ENCODE measurements around the gene TPM2.

TPM2 gene

GRCh38 chr9:35717132-35717870 is 27.6 kb upstream of the TPM2 start:
- no peak for DNase-seq

GRCh38 chr9:35716230-35716629 is 26.5 kb upstream of the TPM2 start:
- DNase-seq: no peak

DNA sequence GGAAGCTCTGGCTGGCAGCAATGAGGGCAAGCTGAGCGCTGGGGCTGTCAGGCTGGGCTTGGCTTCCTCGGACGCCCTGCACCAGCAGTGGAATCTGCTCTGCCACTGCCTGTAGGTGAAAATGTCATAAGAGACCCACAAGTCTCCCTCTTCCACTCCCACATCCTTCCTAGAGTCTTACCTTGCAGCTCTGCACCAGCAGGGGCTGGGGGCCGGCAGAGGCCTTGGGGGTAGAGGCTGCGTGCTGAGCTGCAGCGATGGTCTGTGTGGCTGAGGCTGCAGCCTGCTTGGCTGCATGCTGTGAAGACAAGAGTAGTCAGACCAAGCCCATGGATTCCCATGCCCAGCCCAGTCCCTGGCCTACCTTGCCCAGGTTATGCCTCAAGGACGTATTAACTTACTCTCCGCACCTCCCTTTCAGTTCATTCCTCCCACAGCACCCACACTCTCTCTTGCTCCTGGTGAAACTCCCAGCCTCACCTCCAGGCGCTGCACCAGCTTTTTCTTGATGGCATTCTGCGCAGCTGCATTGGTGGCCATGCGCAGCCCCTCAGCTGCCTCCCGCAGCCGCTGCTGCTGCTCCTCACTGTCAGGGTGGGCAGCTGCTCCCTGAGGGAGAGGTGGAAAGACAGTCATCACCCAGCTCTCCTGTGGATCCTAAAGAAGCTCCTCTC is 25.0 kb upstream of the TPM2 start:
- DNase-seq: no peak

- no peak for DNase-seq
These were observed 24.4 kb upstream of the TPM2 start for GRCh38 chr9:35714123-35714522.

GRCh38 chr9:35713578-35713977 is 23.9 kb upstream of the TPM2 start:
- no peak for DNase-seq

- DNase-seq: no peak
These were observed 23.2 kb upstream of the TPM2 start for GRCh38 chr9:35712762-35713400.

DNA sequence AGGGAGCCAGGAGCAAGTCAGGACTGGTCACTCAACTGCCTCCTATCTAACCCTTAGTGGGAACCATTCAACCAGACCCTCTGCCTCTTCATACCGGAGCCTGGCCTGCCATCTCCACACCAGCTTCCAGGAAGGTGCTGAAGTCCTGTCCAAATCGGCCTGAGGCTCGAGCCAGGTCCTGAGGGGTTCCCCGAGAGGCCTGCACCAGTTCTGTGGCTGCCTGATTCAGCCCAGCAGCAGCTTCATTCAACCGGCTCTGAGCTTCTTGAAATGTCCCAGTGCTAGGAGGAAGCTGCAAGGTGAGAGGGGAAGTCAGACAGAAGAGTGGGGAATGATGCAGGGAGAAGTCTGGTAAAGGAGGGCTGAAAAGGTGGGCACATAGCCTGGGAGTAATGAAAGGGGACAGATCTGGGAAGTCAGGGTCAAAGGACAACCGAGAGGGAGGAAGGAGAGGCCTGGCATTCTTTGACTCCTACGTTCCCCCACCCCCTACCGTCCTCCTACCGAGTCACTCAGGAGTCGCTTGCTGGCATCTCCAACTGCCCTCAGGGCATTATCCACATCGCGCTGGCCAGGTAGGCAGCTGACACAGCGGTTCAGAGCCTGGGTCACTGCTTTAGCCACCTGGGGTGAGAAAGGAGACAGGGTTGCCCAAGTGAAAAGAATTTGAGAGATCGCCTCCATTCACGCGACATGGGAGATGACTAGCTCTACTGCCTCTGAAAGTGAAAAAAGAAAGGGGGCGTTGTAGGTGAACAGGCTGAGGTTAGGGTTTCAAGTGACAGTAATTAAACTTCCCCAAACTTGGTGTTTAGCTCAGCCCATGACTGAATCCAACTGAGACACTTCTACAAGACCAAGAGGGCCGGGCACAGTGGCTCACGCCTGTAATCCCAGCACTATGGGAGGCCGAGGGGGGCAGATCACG is 22.0 kb upstream of the TPM2 start:
- no peak for DNase-seq

DNA sequence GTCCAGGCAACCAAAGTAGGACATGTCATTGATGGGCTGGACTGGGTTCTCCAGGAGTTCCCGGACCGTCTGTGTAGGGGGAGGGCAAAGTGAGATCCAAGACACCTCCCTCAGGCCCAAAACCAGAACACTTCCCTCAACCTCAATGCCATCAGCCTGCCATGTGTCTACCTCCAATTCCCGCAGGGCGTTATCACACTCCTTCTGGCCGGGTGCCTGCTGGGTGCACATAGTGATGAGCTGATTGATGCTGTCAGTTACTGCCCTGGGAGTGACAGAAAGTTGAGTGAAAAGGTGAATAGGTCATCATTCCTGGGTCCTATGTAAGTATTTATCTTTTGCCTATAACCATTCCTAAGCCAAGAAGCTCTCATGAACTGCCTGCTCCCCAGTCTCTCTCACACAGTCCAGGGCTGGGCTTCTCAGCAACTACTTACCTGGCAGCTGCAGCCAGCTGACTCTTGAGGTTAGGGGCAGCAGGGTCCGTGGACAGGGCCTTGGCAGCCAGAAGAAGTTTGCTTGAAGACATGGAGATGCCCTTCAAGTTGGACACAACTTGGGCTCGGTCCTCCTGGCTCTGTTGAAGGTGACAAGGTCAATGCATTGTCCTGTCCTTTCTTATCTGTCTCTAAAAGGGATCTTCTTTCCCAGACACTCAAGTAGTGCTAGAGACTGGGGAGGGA is 21.2 kb upstream of the TPM2 start:
- no peak for DNase-seq

DNA sequence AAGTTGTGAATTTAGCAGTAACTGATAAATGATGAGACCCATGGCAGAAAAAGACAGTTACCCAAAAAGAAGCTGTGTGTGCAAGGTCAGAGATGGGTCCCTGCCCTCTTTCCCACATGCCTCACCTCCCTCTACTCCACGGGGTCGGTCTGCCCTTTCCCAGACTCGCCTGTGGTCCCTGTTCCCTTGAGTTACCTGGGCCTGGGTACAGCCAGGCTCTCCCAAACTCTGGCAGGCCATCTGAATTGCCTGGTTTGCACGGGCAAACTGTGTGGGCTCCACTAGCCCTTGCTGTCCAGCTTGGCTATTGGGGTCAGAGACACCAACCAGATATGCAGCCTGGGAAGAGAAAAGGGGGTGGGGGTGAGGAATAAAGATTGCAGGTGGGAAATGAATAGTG is 18.4 kb upstream of the TPM2 start:
- no peak for DNase-seq

GRCh38 chr9:35706951-35707350 is 17.2 kb upstream of the TPM2 start:
- no peak for DNase-seq

DNA sequence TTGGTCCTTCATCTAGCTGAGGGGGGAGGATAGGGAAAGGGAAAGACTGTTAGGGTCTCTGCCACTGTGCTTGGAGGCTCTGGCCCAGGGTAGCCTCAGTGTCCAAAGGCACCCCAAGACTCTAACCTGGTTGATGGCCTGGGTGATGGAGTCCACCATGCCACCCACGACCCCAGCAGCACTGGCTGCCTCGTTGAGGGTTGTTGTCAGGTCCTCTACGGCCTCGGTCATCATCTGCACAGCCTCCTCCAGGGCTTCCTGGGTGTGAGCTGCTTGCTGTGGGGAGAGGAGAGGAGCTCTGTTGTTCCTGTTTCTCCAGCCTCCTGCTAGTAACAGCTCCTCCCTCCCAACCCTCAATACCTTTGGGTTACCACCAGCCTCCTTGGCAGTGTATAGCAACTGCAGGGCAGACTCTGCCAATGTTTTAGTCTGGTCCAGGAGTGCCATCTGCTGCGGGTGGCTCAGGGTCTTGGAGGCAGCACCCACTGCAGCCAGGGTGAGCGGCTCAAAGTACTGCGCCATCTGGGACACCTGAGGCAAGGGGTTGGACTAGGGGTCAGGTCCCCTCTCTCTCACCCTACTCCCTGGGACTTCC is 16.2 kb upstream of the TPM2 start:
- no peak for DNase-seq

GRCh38 chr9:35705372-35705771 is 15.6 kb upstream of the TPM2 start:
- DNase-seq: no peak

- DNase-seq: no peak
These were observed 14.4 kb upstream of the TPM2 start for GRCh38 chr9:35703906-35704672.

DNA sequence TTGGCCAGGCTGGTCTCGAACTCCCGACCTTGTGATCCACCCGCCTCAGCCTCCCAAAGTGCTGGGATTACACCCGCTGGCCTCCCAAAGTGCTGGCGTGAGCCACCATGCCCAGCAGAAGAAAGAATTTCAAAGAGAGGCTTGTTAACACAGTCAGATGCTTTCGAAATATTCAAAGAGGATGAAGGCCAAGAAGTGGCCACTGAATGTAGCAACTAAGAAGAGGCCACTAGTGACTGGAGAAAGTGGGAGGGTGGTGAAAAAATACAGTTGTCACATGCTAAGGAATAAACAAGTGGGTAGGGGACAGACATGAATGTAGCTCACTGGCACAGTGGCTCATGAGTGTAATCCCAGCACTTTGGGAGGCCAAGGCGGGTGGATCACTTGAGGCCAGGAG is 13.0 kb upstream of the TPM2 start:
- no peak for DNase-seq

- DNase-seq: no peak
These were observed 11.2 kb upstream of the TPM2 start for GRCh38 chr9:35700942-35701341.

GRCh38 chr9:35700031-35700430 is 10.3 kb upstream of the TPM2 start:
- DNase-seq: no peak

DNA sequence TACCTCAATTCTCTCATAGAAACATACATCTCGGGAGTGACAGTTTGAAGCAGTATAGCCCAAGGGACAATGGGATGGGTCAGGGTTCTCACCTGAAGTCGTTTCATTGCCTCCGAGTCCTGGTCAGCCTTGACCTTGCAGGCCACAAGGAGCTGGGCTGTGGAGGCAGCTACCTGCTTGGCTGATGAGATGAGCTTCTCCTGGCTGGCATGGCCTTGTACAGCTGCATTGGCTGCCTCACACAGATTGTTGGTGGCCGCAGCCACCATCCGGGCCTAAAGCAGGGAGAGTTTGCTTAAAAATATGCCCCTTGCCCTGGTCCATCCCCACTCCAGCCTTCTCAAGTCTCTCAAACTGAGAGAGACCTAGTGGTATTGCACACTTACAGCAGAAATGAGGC is 8.5 kb upstream of the TPM2 start:
- DNase-seq: no peak

GRCh38 chr9:35697486-35697885 is 7.8 kb upstream of the TPM2 start:
- no peak for DNase-seq

DNA sequence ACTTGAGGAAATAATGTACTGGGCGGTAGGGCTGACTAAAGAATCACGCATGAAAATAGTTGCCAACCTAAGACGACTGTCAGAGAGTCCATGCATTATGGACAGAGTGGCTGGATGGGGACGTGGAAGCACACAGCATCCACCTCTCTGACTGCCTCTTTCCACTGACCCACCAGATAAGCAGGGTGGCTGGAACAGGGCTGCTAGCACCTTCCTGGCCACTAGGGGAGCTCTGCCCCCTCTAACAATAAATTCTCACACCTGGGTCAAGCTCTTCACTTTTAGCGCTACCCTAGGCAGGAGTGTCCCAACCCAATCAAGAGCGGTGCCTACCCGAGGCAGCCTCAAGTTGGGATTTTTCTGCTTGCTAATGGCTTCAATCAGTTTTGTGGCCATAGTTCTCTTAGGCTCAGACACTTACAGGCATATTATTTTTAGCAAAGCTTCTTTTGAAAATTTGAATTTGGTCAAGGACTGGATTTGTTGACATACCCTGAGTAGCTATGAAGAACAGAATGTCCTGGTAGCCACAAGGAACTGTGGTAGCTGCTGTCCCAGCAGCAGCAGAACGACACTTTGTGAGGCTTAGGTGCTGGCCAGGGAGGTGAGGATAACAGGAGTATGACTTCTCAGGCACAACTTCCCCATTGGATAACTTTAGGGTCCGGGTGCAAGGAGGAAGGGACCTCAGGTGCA is 6.9 kb upstream of the TPM2 start:
- DNase-seq: peak; percentile 45

GRCh38 chr9:35695943-35696401 is 6.2 kb upstream of the TPM2 start:
- no peak for DNase-seq

All from suppressor macrophage treated with lipopolysaccharide for 4 hours (primary cell).